HG03097 (cell line): Measurements from ENCODE around the gene POLR2A.

Experiments used
- ATAC-seq: cut with Tn5 transposase; IDR thresholded peaks from one replicate; pipeline ENCODE4 v1.9.1; 2021; ENCODE audit not compliant: unreplicated experiment, low FRiP score

Gene POLR2A

DNA sequence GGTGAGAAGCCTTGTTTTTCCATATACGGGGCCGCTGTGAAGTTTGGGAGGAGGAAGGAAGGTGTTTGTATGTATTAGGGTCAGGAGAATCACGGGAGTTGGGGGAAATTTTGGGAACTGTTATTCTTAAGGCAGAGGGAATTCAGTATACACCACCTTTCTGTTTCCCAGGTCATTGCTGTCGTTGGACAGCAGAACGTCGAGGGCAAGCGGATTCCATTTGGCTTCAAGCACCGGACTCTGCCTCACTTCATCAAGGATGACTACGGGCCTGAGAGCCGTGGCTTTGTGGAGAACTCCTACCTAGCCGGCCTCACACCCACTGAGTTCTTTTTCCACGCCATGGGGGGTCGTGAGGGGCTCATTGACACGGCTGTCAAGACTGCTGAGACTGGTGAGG lies 17.6 kb downstream of the POLR2A start:
- ATAC-seq = no peak

DNA sequence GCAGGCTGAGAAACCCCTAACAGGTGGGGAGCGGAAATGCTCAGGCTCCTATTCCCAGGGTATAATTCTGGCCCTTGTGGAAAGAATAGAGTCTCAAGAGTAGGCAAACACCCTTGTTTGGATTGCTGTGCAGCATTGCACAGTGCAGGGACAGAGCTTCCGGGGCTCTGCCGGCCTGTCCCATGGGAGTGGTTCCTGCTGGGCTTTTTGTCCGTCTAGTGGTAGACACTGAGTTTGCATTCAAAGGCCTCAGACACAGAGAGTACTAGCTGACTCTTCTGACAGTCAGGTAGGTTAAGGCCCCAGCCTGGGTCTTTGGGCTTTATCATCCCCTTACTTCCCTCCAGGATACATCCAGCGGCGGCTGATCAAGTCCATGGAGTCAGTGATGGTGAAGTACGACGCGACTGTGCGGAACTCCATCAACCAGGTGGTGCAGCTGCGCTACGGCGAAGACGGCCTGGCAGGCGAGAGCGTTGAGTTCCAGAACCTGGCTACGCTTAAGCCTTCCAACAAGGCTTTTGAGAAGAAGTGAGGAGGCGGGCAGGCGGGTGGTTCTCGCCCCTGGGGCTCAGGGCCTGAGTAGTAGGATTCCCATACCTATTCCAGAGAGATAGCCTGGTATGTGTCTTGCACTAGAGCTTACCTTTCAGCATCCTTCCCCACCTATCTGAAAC lies 18.1 kb downstream of the POLR2A start:
- ATAC-seq = no peak

DNA sequence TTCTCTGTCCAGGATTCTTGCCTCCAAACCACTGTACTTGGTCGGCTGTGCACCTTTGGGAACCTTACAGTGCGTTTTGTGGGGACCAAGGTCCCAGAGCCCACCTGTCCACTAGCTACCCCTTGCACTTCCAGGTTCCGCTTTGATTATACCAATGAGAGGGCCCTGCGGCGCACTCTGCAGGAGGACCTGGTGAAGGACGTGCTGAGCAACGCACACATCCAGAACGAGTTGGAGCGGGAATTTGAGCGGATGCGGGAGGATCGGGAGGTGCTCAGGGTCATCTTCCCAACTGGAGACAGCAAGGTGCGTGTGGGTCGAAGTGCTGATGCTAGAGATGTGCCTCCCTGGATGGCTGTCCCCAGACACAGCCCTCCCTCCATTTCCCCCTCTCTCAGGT lies 18.8 kb downstream of the POLR2A start:
- no peak for ATAC-seq

DNA sequence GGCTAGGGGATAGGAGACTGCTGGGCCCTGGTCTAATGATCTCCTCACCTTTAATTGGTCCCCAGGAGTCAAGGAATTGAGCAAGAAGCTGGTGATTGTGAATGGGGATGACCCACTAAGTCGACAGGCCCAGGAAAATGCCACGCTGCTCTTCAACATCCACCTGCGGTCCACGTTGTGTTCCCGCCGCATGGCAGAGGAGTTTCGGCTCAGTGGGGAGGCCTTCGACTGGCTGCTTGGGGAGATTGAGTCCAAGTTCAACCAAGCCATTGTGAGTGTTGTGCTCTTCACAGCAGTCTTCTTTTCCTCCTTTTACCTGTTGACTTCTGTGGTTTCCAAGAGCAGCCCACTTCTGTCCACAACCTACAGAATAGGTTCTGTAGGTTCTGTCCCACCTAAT lies 19.4 kb downstream of the POLR2A start:
- ATAC-seq = no peak

DNA sequence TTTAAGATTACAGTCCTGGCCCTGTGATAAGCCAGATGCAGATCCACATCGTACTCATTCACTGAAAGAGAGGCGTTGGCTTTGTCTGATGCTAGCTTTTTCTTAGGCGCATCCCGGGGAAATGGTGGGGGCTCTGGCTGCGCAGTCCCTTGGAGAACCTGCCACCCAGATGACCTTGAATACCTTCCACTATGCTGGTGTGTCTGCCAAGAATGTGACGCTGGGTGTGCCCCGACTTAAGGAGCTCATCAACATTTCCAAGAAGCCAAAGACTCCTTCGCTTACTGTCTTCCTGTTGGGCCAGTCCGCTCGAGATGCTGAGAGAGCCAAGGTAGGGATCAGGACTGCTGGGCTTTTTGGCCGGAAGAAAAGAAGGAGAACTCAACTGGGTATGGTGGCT lies 24.0 kb downstream of the POLR2A start:
- no peak for ATAC-seq

DNA sequence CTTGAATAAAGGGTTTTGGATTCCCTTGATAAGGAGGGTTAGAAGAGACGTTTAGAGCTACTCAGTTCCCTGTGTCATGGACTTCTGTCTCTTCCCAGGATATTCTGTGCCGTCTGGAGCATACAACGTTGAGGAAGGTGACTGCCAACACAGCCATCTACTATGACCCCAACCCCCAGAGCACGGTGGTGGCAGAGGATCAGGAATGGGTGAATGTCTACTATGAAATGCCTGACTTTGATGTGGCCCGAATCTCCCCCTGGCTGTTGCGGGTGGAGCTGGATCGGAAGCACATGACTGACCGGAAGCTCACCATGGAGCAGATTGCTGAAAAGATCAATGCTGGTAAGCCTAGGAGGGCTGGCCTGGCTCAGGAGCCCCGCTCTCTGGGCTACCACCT lies 24.7 kb downstream of the POLR2A start:
- ATAC-seq = no peak

DNA sequence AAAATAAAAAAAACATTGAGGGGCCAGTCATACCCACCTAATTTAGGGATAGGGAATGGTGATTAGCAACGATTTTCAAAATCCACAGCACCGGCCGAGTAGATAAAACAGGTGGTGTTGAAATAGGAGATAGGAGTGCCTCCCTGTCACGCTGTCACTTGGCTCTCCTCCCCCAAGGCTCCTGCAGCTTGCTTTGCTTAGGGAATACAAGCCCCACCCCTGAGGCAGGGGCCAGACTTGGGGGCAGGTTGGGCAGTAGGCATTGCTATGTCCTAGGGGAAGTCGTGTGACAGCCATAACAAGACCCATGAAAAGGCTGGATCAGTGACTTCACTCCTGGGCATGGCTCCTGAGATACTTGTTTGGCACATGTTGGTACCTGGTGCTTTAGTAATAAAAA lies 25.8 kb downstream of the POLR2A start:
- no peak for ATAC-seq

DNA sequence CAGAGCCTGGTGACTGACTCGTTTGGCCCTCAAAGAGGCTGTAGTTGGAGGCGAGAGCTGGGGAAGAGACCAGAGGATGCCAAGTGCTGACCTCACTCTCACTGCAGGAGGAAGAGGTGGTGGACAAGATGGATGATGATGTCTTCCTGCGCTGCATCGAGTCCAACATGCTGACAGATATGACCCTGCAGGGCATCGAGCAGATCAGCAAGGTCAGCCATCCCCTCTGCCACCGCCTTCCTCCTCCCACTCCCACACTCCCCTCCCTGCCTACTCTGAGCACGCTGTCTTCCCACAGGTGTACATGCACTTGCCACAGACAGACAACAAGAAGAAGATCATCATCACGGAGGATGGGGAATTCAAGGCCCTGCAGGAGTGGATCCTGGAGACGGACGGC lies 26.9 kb downstream of the POLR2A start:
- ATAC-seq = no peak

DNA sequence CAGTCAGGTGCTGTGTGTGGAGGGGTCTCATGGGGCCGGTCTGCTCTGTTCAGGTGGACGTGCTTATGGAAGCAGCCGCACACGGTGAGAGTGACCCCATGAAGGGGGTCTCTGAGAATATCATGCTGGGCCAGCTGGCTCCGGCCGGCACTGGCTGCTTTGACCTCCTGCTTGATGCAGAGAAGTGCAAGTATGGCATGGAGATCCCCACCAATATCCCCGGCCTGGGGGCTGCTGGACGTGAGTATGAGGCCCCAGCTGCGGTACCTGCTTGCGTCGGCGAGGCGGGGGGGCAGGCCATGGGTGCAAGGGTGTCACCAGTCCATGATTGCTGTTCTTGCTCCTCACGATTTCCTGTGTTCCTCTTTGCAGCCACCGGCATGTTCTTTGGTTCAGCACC lies 27.9 kb downstream of the POLR2A start:
- ATAC-seq = no peak

DNA sequence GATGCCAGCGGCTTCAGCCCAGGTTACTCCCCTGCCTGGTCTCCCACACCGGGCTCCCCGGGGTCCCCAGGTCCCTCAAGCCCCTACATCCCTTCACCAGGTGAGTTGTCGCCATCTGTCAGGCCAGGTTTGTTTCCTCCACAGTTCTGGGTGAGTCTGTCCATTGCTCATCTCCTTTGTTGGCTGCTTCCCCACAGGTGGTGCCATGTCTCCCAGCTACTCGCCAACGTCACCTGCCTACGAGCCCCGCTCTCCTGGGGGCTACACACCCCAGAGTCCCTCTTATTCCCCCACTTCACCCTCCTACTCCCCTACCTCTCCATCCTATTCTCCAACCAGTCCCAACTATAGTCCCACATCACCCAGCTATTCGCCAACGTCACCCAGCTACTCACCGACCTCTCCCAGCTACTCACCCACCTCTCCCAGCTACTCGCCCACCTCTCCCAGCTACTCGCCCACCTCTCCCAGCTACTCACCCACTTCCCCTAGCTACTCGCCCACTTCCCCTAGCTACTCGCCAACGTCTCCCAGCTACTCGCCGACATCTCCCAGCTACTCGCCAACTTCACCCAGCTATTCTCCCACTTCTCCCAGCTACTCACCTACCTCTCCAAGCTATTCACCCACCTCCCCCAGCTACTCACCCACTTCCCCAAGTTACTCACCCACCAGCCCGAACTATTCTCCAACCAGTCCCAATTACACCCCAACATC lies 28.8 kb downstream of the POLR2A start:
- no peak for ATAC-seq

DNA sequence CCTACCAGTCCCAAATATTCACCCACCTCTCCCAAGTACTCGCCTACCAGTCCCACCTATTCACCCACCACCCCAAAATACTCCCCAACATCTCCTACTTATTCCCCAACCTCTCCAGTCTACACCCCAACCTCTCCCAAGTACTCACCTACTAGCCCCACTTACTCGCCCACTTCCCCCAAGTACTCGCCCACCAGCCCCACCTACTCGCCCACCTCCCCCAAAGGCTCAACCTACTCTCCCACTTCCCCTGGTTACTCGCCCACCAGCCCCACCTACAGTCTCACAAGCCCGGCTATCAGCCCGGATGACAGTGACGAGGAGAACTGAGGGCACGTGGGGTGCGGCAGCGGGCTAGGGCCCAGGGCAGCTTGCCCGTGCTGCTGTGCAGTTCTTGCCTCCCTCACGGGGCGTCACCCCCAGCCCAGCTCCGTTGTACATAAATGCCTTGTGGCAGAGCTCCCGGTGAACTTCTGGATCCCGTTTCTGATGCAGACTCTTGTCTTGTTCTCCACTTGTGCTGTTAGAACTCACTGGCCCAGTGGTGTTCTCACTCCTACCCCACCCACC lies 29.8 kb downstream of the POLR2A start:
- ATAC-seq = no peak

DNA sequence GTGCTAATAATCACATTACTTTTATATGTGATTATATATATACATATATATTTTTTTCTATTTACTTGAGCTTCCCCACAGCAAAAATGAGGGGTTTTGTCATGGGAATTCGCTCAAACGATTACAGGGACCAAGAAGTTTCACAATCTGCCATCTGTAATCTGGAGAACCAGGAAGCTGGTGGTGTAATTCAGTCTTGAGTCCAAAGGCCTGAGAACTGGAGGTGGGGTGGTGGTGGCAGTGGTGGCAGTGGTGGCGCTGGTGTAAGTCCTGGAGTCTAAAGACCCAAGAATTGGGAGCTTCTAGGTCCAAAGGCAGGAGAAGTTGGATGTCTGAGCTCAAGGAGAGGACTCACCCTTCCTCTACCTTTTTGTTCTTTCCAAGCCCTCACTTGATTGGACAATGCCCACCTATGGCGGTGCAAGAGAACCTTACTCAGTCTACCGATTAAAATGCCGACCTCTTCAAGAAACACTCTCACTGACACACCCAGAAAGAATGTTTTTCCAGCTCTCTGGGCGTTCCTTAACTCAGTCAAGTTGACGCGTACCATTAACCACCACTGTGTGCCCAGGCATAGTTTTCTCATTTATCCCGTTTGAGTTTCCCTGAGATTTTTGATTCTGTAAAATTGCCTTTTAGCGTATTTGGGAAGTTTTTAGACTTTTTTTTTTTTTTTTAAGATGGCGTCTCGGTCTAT lies 31.9 kb downstream of the POLR2A start:
- ATAC-seq = no peak

DNA sequence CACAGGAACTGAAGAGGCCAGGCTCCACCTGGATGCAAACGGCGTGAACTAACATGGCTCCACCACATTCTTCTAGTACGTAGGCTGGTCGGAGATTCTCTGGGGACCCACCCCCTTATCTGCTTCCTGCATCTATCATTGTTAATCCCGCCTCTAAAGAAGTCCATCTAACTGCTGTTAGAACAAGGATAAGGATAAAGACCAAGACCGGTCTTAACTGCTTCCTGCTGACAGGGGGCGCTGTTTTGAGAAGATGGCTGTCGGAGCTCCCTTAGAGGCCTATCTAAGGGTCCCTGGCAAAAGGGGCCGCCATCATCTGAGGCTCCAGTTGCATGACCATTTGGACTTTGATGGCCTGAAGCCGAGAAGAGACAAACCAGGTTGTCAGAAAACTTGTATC lies 38.9 kb downstream of the POLR2A start:
- no peak for ATAC-seq

DNA sequence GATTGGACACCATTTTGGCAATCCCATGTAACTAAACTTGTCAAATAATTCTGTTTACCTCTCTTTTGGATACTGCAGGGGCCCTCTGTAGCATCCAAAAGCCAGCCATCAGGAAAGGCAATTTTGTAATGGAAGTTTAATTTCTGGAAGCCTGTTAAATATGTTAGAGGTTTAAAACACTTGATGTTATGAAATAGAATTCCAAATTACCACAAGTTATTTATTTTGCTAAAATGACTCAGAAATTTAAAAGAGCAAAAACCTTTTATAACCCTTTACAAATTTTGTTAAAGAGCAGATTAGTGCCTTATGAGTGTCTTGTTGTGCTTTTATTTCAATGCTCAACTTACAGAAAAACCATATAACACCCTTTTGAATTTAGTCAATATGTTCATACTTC lies 44.7 kb downstream of the POLR2A start:
- ATAC-seq = no peak

DNA sequence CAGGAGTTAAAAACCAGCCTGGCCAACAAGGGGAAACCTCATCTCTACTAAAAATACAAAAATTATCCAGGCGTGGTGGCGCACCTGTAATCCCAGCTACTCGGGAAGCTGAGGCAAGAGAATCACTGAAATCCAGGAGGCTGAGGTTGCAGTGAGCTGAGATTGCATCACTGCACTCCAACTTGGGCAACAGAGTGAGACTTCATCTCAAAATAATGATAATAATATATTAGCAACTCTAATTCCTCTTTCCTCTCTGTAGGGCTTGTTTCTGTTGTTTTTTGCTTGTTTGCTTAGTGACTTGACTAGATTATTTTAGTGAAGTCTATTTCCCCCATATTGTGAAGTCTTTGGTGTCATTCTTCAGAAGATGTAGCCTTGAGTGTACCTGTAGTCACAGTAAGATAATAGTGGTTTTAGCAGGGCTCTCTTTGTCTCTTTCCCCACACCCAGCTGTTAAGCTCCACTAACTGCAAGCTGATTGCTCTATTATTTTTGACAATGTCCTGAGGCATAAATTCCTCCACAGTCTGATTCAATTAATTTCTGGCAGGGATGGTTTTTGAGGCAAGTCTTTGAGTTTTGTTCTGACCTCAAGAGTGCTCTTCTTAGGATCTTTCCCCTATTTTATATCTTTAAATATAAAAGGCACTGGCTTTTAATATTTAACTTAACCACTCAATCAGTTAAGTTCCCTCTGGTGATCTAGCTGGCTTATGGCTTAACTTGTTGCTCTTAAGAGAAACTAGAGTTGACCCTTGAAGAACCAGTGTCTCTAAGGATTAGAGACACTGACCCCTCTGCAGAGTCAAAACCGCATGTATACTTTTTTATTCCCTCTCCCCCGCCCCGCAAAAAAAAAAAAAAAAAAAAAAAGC lies 46.1 kb downstream of the POLR2A start:
- no peak for ATAC-seq

DNA sequence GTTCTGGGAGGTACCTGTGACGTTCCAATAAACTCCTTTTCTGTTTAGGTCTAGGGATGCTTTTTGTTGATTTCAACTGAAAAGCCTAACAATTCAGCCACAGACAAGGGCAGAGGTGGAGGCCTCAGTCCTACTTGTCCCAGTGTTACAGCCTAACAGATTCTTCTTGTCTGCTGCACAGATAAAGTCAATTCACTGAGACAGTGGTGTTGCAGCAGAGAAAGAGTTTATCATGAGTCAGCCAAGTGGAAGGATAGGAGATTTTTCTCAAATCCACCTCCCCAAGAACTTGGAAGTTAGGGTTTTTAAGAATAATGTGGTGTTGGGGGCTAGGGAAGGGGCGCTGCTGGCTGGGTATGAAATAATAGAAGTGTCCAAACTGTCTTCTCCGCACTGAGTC lies 53.9 kb downstream of the POLR2A start:
- ATAC-seq = no peak

DNA sequence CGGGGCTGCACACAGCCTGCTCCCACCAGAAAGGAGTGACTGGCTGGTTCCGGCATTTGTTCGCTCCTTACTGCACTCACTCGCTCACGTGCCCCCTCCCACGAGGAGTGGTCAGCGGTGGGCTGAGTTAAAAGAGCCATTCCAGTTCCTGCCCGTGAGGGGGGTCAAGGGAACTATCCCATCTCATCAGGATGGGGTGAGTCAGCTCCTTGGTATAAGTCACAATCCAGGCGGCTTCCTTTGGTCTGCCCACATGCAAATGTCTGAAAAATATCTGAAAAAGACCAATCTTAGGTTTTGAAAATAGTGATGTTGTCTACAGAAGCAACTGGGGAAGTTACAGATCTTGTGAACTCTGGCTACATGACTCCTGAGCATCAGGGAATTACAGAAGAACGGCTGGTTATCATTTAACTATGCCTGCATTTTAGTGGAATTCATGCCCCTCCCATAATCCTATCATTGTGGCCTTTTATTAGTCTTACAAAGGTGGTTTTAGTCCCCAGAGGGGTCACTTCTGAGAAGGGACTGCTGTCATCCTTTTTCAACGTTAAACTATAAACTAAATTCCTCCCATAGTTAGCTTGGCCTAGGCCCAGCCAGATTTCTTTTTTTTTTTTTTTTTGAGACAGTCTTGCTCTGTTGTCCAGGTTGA lies 54.9 kb downstream of the POLR2A start:
- ATAC-seq = no peak

DNA sequence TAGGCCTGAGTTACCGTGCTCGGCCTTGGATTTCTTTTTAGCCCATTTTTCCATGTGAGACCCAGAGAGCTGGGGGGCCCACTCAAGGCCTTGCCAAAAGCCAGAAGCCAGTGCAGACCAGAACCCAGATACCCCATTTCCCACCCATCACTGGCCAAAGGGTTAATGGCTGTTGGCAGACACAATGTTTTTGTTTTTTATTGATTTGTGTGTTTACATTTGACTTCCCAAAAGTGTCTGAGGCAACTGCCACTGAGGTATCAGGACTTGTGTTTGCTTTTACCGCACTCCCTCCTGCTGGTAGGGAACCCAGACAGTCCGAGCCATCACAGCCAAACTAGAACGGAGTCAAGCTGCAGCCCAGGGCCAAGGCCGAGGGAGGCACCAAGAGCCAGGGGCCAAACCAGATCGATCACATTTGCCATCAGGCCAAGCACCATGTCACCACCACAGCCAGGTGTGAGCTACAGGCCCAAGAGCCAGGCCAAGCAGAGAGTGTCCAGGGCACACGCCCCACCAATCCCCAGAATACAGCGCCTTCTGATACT lies 57.0 kb downstream of the POLR2A start:
- no peak for ATAC-seq

DNA sequence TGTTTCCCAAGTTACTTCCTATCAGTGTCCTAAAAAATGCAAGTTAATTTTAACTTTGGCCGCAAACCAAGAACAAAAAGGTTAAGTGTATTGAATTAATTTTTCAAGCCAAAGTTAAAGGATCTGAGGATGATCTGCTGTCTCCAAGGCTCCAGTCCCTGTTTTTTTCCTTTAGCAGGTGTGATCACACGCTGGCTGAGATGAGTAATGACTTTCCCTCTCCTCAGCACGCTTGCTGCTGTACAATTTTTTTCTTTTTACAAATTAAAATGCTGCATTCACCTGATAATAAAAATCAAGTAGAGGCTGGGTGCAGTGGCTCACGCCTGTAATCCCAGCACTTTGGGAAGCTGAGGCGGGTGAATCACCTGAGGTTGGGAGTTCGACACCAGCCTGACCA lies 60.7 kb downstream of the POLR2A start:
- no peak for ATAC-seq
